Right lobe of liver (tissue), 6 donors: ENCODE measurements around the gene TSPYL4. TPM values are rescaled to one million over a fixed set of nuclear protein-coding genes. Genes with fewer than 3 reads are reported as not detected.

ENCODE experiments used
- ATAC-seq, 4 donors: fragments of 200-7000 bp; cut with Tn5 transposase; one replicate each; pipeline ENCODE4 v1.9.1; 2020; ENCODE audit warnings: mild to moderate bottlenecking in 4 of 4, moderate library complexity in 4 of 4
- DNase-seq, 3 donors: peaks; one replicate each; pipeline ENCODE4 v3.0.0-alpha.2; 2020
- H3K27ac ChIP-seq, 3 donors: fragments of 200-600 bp; one replicate each; pipeline ENCODE4 v1.8.0; 2022
- H3K27me3 ChIP-seq, 2 donors: fragments of 200-600 bp; one replicate each; pipeline ENCODE4 v1.8.0; 2022
- H3K36me3 ChIP-seq, 4 donors: fragments of 200-600 bp; sonication (generic) in 1 of 4; one replicate each; pipeline versions ENCODE4 v1.5.1 to v1.8.0; 2017 to 2022; ENCODE audit warnings: control low read depth in 1 of 4
- H3K4me1 ChIP-seq, 4 donors: fragments of 200-600 bp; sonication (generic) in 1 of 4; one replicate each; pipeline versions ENCODE4 v1.5.1 to v1.8.0; 2017 to 2022; ENCODE audit warnings: control low read depth in 1 of 4
- H3K4me3 ChIP-seq, 3 donors: fragments of 200-600 bp; one replicate each; pipeline ENCODE4 v1.8.0; 2022
- H3K9me3 ChIP-seq, 4 donors: fragments of 200-600 bp; sonication (generic) in 1 of 4; one replicate each; pipeline versions ENCODE4 v1.5.1 to v1.8.0; 2017 to 2022; ENCODE audit warnings: control low read depth in 1 of 4
- CTCF ChIP-seq, 4 donors: fragments of 200-600 bp in 3 of 4; fragments of 450-650 bp in 1 of 4; IDR thresholded peaks; one replicate each; pipeline versions ENCODE4 v1.5.1 to v1.8.0; 2016 to 2022; ENCODE audit warnings: antibody characterized with exemption in 4 of 4, mild to moderate bottlenecking in 2 of 4
- POLR2A ChIP-seq: fragments of 450-650 bp; IDR thresholded peaks from one replicate; pipeline ENCODE4 v1.6.1; 2017; ENCODE audit warnings: antibody characterized with exemption, mild to moderate bottlenecking
- WGBS: methylation state at CpG from one replicate; pipeline ENCODE4 v1.1.6; 2018; ENCODE audit warnings: low coverage, low lambda C conversion rate; ENCODE audit not compliant: insufficient coverage; ENCODE audit errors: missing lambda C conversion rate; 5-methylcytosine and 5-hydroxymethylcytosine counted together
- intact Hi-C, 2 donors: fragments of 100-400 bp; cut with DNase I; formaldehyde crosslinking; loops; one replicate each; pipeline versions ENCODE4 v1.11.2 to v1.14.1; 2022
- total RNA-seq, 6 experiments: library from RNA; depleted of rRNA in 2 of 6; stranded (reverse); fragments of >200 nt in 2 of 6; fragmentation: NEBNext Ultra II Directional in 3 of 6; extraction: Animal tissue kit (Norgen Biotek cat#: 25700) in 3 of 6; gene quantifications; one replicate each; pipeline versions ENCODE4 v1.1.0 to v1.2.4, GENCODE V29; 2016 to 2023
- donor health status: DM: no; HTN: yes; CAD: no.
- donor health status: DM: no; HTN: no; CAD: no.
- donor health status: DM: no; HTN: no; CAD: no.
- donor health status: DM: no; HTN: yes; CAD: no.
- donor health status: DM: no; HTN: yes; CAD: no.

The TSPYL4 gene
- total RNA-seq, 6 experiments from 2014 or later = 2.7 to 8.5 (median 3.5) TPM

- no peak for TF ChIP-seq POLR2A
- TF ChIP-seq CTCF (IDR thresholded peaks at IDR 0.05) = no peak
- 57% methylated on average over 2 of the region's 2 CpGs for WGBS
- Histone ChIP-seq H3K4me1 (no peaks in the 10 kb centered on the region), H3K4me3 (no peak overlapping the region), H3K27me3 (no peaks in the 10 kb centered on the region), H3K36me3 (no peaks in the 10 kb centered on the region), H3K27ac (no peak overlapping the region), H3K9me3 (no peaks in the 10 kb centered on the region)
- ATAC-seq = no peak
- intact Hi-C loops = no loop called here
- DNase-seq = no peak
These were observed 48.6 kb downstream of the TSPYL4 start for GRCh38 chr6:116205281-116205680.

- no peaks in the 10 kb centered on the region for H3K36me3 ChIP-seq
- intact Hi-C loops = no loop called here
- no peaks in the 10 kb centered on the region for H3K9me3 ChIP-seq
- TF ChIP-seq CTCF (IDR thresholded peaks at IDR 0.05) (no peak), POLR2A (no peak)
- no peaks in the 10 kb centered on the region for H3K4me1 ChIP-seq
- DNase-seq = no peak
- WGBS = 94% methylated on average over 2 of the region's 2 CpGs
- no peak for ATAC-seq
- H3K27me3 ChIP-seq = no peaks in the 10 kb centered on the region
- no peak overlapping the region for H3K27ac ChIP-seq
- no peak overlapping the region for H3K4me3 ChIP-seq
These were observed 52.3 kb downstream of the TSPYL4 start for GRCh38 chr6:116201538-116201937.

GRCh38 chr6:116200619-116201249 lies 53.1 kb downstream of the TSPYL4 start:
- 94% methylated on average over 3 of the region's 3 CpGs for WGBS

More at GRCh38 chr6:116200619-116201249, 53.1 kb downstream of the TSPYL4 start:
- Histone ChIP-seq H3K4me1 (no peaks in the 10 kb centered on the region), H3K4me3 (no peak overlapping the region), H3K27me3 (no peaks in the 10 kb centered on the region), H3K9me3 (no peaks in the 10 kb centered on the region), H3K36me3 (no peaks in the 10 kb centered on the region), H3K27ac (no peak overlapping the region)
- intact Hi-C loops = no loop called here
- DNase-seq (no peak), ATAC-seq (no peak)
- TF ChIP-seq CTCF (IDR thresholded peaks at IDR 0.05) = no peak
- no peak for TF ChIP-seq POLR2A

Other genes starting within 250 kb of the TSPYL4 start
- gene FRK, start 193.2 kb downstream of the TSPYL4 start, total RNA-seq = 10 to 100 TPM in 4 of 6 experiments, 1 to 10 TPM in 2; 8.4 to 14.1 (median 11.9) TPM
- gene NT5DC1, start 153.2 kb downstream of the TSPYL4 start, total RNA-seq = 10 to 100 TPM in 4 of 6 experiments, 1 to 10 TPM in 2; 8.5 to 49.1 (median 34.8) TPM
- gene COL10A1, start 127.9 kb downstream of the TSPYL4 start, total RNA-seq = 10 to 100 TPM in 1 of 6 experiments, under 1 TPM in 1, not detected in 4; 0.12 to 23.4 TPM
- gene TSPYL1, start 25.9 kb upstream of the TSPYL4 start, total RNA-seq = 10 to 100 TPM; 29.1 to 70.4 (median 50.9) TPM
- 10 to 100 TPM in 4 of 6 experiments, 1 to 10 TPM in 2; 8.2 to 17.4 (median 12.2) TPM for gene DSE, start 116.9 kb upstream of the TSPYL4 start, total RNA-seq
- 1 to 10 TPM; 1.4 to 7.8 (median 3.5) TPM for gene CALHM6, start 207.3 kb upstream of the TSPYL4 start, total RNA-seq